HepG2 (cell line): ENCODE measurements around the gene PARP1. TPM values are rescaled to one million over a fixed set of nuclear protein-coding genes. Genes with fewer than 3 reads are reported as not detected.

Experiments used
- ATAC-seq: fragments of 200-7000 bp; cut with Tn5 transposase; 3 replicates; pipeline ENCODE4 v1.9.1; 2020; ENCODE audit warnings: mild to moderate bottlenecking, moderate library complexity
- BruUV-seq: library from RNA; stranded (reverse); fragments of 400-500 nt; replicated peaks from 2 replicates; lab custom pipeline; 2021; lab: Mats Ljungman, UMichigan
- CTCF ChIA-PET: fragments of 300-600 bp; formaldehyde crosslinking; extraction: SDS; loops from one replicate; lab custom pipeline; 2021; ENCODE audit warnings: low total read pairs, inconsistent platforms, low intra/inter-chr PET ratio; lab: Yijun Ruan, JAX
- POLR2A ChIA-PET: fragments of 350-600 bp; sonication (Branson Sonifier 250); formaldehyde crosslinking; loops from one replicate; lab custom pipeline; 2020; ENCODE audit warnings: antibody characterized with exemption, inconsistent platforms; lab: Yijun Ruan, JAX
- DNase-seq: peaks from one replicate; pipeline ENCODE4 v3.0.0-alpha.2; 2015; ENCODE audit warnings: low spot score
- FAIRE-seq: peaks from 3 replicates; lab custom pipeline; 2011; peaks lifted over from hg19 to GRCh38; lab: Jason Lieb, UNC
- H2AFZ ChIP-seq: one replicate; pipeline ENCODE4 v1.6.1; 2011; ENCODE audit warnings: low read length, inconsistent platforms
- H3K27ac ChIP-seq: fragments of 300-600 bp; 3 replicates; pipeline ENCODE4 v1.8.0; 2011; ENCODE audit warnings: mixed run types, mild to moderate bottlenecking, mixed read lengths, low read length, inconsistent platforms; ENCODE audit not compliant: insufficient read depth; ENCODE audit errors: extremely low read length
- H3K27me3 ChIP-seq, 2 experiments: fragments of 200-600 bp in 1 of 2; 2 replicates in 1 of 2; 3 replicates in 1 of 2; pipeline versions ENCODE4 v1.6.0 to v1.8.0; 2011; ENCODE audit warnings: low read length in 2 of 2, mild to moderate bottlenecking in 2 of 2, moderate library complexity in 2 of 2, inconsistent platforms in 1 of 2; ENCODE audit not compliant: insufficient read depth in 2 of 2, control insufficient read depth in 1 of 2
- H3K36me3 ChIP-seq, 2 experiments: fragments of 200-600 bp in 1 of 2; replicated peaks in 1 of 2; 2 replicates in 1 of 2; 3 replicates in 1 of 2; pipeline versions ENCODE4 v1.5.1 to v1.8.0; 2011; ENCODE audit warnings: low read length in 2 of 2, inconsistent platforms in 1 of 2; ENCODE audit not compliant: insufficient read depth in 2 of 2, control insufficient read depth in 1 of 2
- H3K4me1 ChIP-seq: 2 replicates; pipeline ENCODE4 v1.5.1; 2012; ENCODE audit warnings: low read length, inconsistent platforms; ENCODE audit not compliant: insufficient read depth
- H3K4me2 ChIP-seq: 2 replicates; pipeline ENCODE4 v1.6.0; 2011; ENCODE audit warnings: low read depth, low read length, inconsistent platforms
- H3K4me3 ChIP-seq, 3 experiments: fragments of 200-600 bp in 1 of 3; sonication (generic), shearing (Covaris generic) in 1 of 3; replicated peaks in 1 of 3; 2 replicates each; pipeline ENCODE4 v1.5.1; 2011 to 2016; ENCODE audit warnings: low read length in 3 of 3, inconsistent platforms in 2 of 3, low read depth in 2 of 3, mild to moderate bottlenecking in 2 of 3, control low read depth in 1 of 3, mixed read lengths in 1 of 3; ENCODE audit not compliant: insufficient read depth in 1 of 3
- H3K79me2 ChIP-seq: one replicate; pipeline ENCODE4 v1.6.1; 2011; ENCODE audit warnings: low read length, inconsistent platforms; ENCODE audit not compliant: insufficient read depth
- H3K9ac ChIP-seq: 2 replicates; pipeline ENCODE4 v1.6.0; 2011; ENCODE audit warnings: mild to moderate bottlenecking, low read depth, low read length, inconsistent platforms; ENCODE audit not compliant: insufficient read depth
- H3K9me3 ChIP-seq: 2 replicates; pipeline ENCODE4 v1.5.1; 2012; ENCODE audit warnings: mild to moderate bottlenecking, low read length
- H4K20me1 ChIP-seq: 2 replicates; pipeline ENCODE4 v1.6.0; 2011; ENCODE audit warnings: inconsistent platforms, mild to moderate bottlenecking, low read length, moderate library complexity; ENCODE audit not compliant: insufficient read depth
- ATF7-NPFF ChIP-seq: sonication (generic); formaldehyde crosslinking; IDR thresholded peaks from 2 replicates; pipeline ENCODE4 v1.8.1; 2023; ENCODE audit warnings: mild to moderate bottlenecking, low read depth, missing genetic modification reagents, moderate library complexity
- FOXK2 ChIP-seq: fragments of 450-650 bp; IDR thresholded peaks from 2 replicates; pipeline ENCODE4 v1.6.1; 2016
- GFI1 ChIP-seq: sonication (generic); formaldehyde crosslinking; IDR thresholded peaks from 2 replicates; pipeline ENCODE4 v1.5.0; 2020; ENCODE audit warnings: missing genetic modification reagents, mild to moderate bottlenecking, borderline replicate concordance
- KDM3A ChIP-seq: IDR thresholded peaks from 2 replicates; pipeline ENCODE4 v1.6.1; 2018; ENCODE audit warnings: low read depth, missing compliant biosample characterization
- MBNL3 ChIP-seq: fragments of 250-450 bp; sonication (Bioruptor Pico); conservative IDR thresholded peaks from 2 replicates; pipeline ENCODE4 v1.8.0; 2022; ENCODE audit warnings: mild to moderate bottlenecking, inconsistent platforms
- PITX1 ChIP-seq: sonication (generic); formaldehyde crosslinking; IDR thresholded peaks from 2 replicates; pipeline ENCODE4 v1.5.1; 2020; ENCODE audit warnings: mild to moderate bottlenecking, missing genetic modification reagents
- PRMT3 ChIP-seq: sonication (generic); formaldehyde crosslinking; IDR thresholded peaks from 2 replicates; pipeline ENCODE4 v1.8.1; 2022; ENCODE audit warnings: low read depth, mild to moderate bottlenecking, moderate library complexity, missing genetic modification reagents, borderline replicate concordance
- RORA ChIP-seq: sonication (generic); formaldehyde crosslinking; IDR thresholded peaks from 2 replicates; pipeline ENCODE4 v1.5.0; 2020; ENCODE audit warnings: mild to moderate bottlenecking, missing genetic modification reagents, moderate library complexity
- SMARCC2 ChIP-seq: fragments of 450-650 bp; IDR thresholded peaks from 2 replicates; pipeline ENCODE4 v1.6.1; 2017; ENCODE audit warnings: antibody characterized with exemption, mild to moderate bottlenecking
- STAT5B ChIP-seq: sonication (generic); formaldehyde crosslinking; IDR thresholded peaks from 2 replicates; pipeline ENCODE4 v1.4.0; 2020; ENCODE audit warnings: missing genetic modification reagents
- TMF1 ChIP-seq: sonication (generic); formaldehyde crosslinking; IDR thresholded peaks from 2 replicates; pipeline ENCODE4 v1.8.1; 2022; ENCODE audit warnings: low read depth, missing genetic modification reagents
- TRAFD1 ChIP-seq: sonication (generic); formaldehyde crosslinking; IDR thresholded peaks from 2 replicates; pipeline ENCODE4 v1.5.1; 2020; ENCODE audit warnings: missing genetic modification reagents, mild to moderate bottlenecking, borderline replicate concordance
- ZNF44 ChIP-seq: sonication (generic); formaldehyde crosslinking; IDR thresholded peaks from 2 replicates; pipeline ENCODE4 v1.5.1; 2020; ENCODE audit warnings: mild to moderate bottlenecking, missing genetic modification reagents
- ZNF839 ChIP-seq: sonication (generic); formaldehyde crosslinking; IDR thresholded peaks from 2 replicates; pipeline ENCODE4 v1.4.0; 2020; ENCODE audit warnings: missing genetic modification reagents, mild to moderate bottlenecking, borderline replicate concordance
- ZXDC ChIP-seq: sonication (generic); formaldehyde crosslinking; IDR thresholded peaks from 2 replicates; pipeline ENCODE4 v1.5.0; 2020; ENCODE audit warnings: mild to moderate bottlenecking, missing genetic modification reagents
- WGBS: methylation state at CpG from one replicate; pipeline ENCODE4 v1.1.6; 2017; ENCODE audit warnings: low lambda C conversion rate; 5-methylcytosine and 5-hydroxymethylcytosine counted together
- in situ Hi-C: cut with HindIII; loops from 2 replicates; pipeline ENCODE4 v1.10.0; 2017; ENCODE audit warnings: low pct_unique_long_range_greater_than_20kb; ENCODE audit not compliant: extremely low pct_ligation_motif_present
- intact Hi-C: fragments of 100-400 bp; cut with micrococcal nuclease; formaldehyde crosslinking; loops from one replicate; pipeline ENCODE4 v1.10.0; 2022; ENCODE audit not compliant: unreplicated experiment
- polyA plus RNA-seq, 8 experiments: library from polyadenylated mRNA; depleted of rRNA in 3 of 8; stranded (reverse) in 7 of 8; unstranded in 1 of 8; fragments of >200 nt; fragmentation: Illumina TruSeq in 4 of 8; extraction: Trizol in 4 of 8; gene quantifications; 2 replicates each; pipeline versions ENCODE4 v1.2.1 to v1.2.3, GENCODE V29; 2011 to 2016; ENCODE audit warnings: low read depth in 4 of 8, missing spikeins in 1 of 8, mixed read lengths in 1 of 8; ENCODE audit not compliant: insufficient read depth in 1 of 8
- total RNA-seq, 5 experiments: library from RNA; depleted of rRNA; stranded (reverse); fragments of >200 nt; fragmentation: Illumina TruSeq; extraction: Trizol; gene quantifications; 2 replicates each; pipeline ENCODE4 v1.2.3, GENCODE V29; 2016; ENCODE audit warnings: low read depth in 1 of 5
- TF ChIP-seq, protein P1 (sequence below): sonication (generic); formaldehyde crosslinking; IDR thresholded peaks from 2 replicates; pipeline ENCODE4 v1.9.0; 2022; ENCODE audit warnings: low read depth, missing genetic modification reagents
- TF ChIP-seq, protein P2 (sequence below): sonication (generic); formaldehyde crosslinking; IDR thresholded peaks from 2 replicates; pipeline ENCODE4 v1.4.0; 2020; ENCODE audit warnings: missing genetic modification reagents, borderline replicate concordance

PARP1 gene
- total and polyA plus RNA-seq, 2 of the 13 experiments (the other 11 are each of a cell fraction or from before 2014, with no cell fraction given), result 50.1 to 85.2 TPM

DNA sequence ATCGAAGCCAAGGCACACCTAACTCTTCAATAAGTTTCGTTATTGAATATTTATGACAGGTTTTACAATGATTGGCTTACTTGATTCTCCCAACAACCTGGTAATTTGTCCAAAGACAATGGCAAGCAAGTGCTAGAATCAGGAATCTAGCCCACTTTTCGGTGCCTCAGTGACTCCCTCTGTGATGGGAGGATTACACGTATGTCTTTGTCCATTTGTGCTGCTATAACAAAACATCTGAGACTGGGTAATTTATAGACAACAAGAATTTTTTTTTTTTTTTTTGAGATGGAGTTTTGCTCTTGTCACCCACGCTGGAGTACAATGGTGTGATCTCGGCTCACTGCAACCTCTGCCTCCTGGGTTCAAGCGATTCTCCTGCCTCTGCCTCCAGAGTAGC is 96.5 kb downstream of the PARP1 start:
- Histone ChIP-seq H3K9me3 (no peaks in the 10 kb centered on the region), H3K36me3 (no peaks in the 10 kb centered on the region), H4K20me1 (no peaks in the 10 kb centered on the region), H3K27ac (no peak overlapping the region), H3K27me3 (no peaks in the 10 kb centered on the region), H3K4me2 (no peak overlapping the region), H3K9ac (no peak overlapping the region), H3K79me2 (peaks cover 19% of the 10 kb centered on the region), H2AFZ (no peak overlapping the region), H3K4me3 (no peak overlapping the region), H3K4me1 (peaks cover 34% of the 10 kb centered on the region)
- no TSS peak for BruUV-seq
- in situ Hi-C loops (no loop called here), intact Hi-C loops (no loop called here)
- DNase-seq (no peak), FAIRE-seq (no peak), ATAC-seq (no peak)
- POLR2A ChIA-PET, result no interaction called here
- WGBS, result 83% methylated on average over 7 of the region's 7 CpGs
- CTCF ChIA-PET, result no interaction called here
- TF ChIP-seq ZNF44 (CRISPR knock-in tag) (no peak), ZXDC (CRISPR knock-in tag) (no peak), GFI1 (CRISPR knock-in tag) (no peak), TRAFD1 (CRISPR knock-in tag) (no peak), RORA (CRISPR knock-in tag) (no peak), TMF1 (CRISPR knock-in tag) (no peak), ATF7-NPFF (no peak), FOXK2 (no peak), KDM3A (CRISPR knock-in tag) (no peak), PITX1 (CRISPR knock-in tag) (no peak), PRMT3 (CRISPR knock-in tag) (no peak), MBNL3 (no peak), SMARCC2 (no peak), ZNF839 (CRISPR knock-in tag) (no peak), STAT5B (CRISPR knock-in tag) (no peak)
- TF ChIP-seq, protein P1, sequence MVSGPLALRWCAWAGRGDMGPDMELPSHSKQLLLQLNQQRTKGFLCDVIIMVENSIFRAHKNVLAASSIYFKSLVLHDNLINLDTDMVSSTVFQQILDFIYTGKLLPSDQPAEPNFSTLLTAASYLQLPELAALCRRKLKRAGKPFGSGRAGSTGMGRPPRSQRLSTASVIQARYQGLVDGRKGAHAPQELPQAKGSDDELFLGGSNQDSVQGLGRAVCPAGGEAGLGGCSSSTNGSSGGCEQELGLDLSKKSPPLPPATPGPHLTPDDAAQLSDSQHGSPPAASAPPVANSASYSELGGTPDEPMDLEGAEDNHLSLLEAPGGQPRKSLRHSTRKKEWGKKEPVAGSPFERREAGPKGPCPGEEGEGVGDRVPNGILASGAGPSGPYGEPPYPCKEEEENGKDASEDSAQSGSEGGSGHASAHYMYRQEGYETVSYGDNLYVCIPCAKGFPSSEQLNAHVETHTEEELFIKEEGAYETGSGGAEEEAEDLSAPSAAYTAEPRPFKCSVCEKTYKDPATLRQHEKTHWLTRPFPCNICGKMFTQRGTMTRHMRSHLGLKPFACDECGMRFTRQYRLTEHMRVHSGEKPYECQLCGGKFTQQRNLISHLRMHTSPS (CRISPR knock-in tag), result no peak
- TF ChIP-seq, protein P2, sequence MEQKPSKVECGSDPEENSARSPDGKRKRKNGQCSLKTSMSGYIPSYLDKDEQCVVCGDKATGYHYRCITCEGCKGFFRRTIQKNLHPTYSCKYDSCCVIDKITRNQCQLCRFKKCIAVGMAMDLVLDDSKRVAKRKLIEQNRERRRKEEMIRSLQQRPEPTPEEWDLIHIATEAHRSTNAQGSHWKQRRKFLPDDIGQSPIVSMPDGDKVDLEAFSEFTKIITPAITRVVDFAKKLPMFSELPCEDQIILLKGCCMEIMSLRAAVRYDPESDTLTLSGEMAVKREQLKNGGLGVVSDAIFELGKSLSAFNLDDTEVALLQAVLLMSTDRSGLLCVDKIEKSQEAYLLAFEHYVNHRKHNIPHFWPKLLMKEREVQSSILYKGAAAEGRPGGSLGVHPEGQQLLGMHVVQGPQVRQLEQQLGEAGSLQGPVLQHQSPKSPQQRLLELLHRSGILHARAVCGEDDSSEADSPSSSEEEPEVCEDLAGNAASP, result no peak
